H9 (cell line): ENCODE results near the gene CCDC74B. TPM values are rescaled to one million over a fixed set of nuclear protein-coding genes. Genes with fewer than 3 reads are reported as not detected.

Experiments used
- DNase-seq: peaks from one replicate; pipeline ENCODE4 v3.0.0-alpha.2; 2017
- H2AFZ ChIP-seq: one replicate; pipeline ENCODE4 v1.6.1; 2013; ENCODE audit warnings: mild to moderate bottlenecking, low read length, control low read depth, moderate library complexity
- H2AK5ac ChIP-seq: 2 replicates; pipeline ENCODE4 v1.6.1; 2013; ENCODE audit warnings: low read length, control low read depth, mixed read lengths; ENCODE audit not compliant: insufficient read length
- H2BK120ac ChIP-seq: one replicate; pipeline ENCODE4 v1.6.1; 2013; ENCODE audit warnings: low read depth, mild to moderate bottlenecking, low read length, control low read depth, inconsistent platforms; ENCODE audit not compliant: poor library complexity, severe bottlenecking
- H2BK12ac ChIP-seq: 2 replicates; pipeline ENCODE4 v1.6.1; 2013; ENCODE audit warnings: low read length, control low read depth, mixed read lengths, low read depth; ENCODE audit not compliant: insufficient read length
- H2BK15ac ChIP-seq: 2 replicates; pipeline ENCODE4 v1.6.1; 2013; ENCODE audit warnings: low read depth, low read length, control low read depth
- H2BK20ac ChIP-seq: one replicate; pipeline ENCODE4 v1.6.1; 2013; ENCODE audit warnings: low read depth, mild to moderate bottlenecking, low read length, control low read depth, inconsistent platforms; ENCODE audit not compliant: poor library complexity, severe bottlenecking
- H2BK5ac ChIP-seq: 2 replicates; pipeline ENCODE4 v1.6.1; 2013; ENCODE audit warnings: low read length, control low read depth, mixed read lengths; ENCODE audit not compliant: insufficient read length
- H3K14ac ChIP-seq: 2 replicates; pipeline ENCODE4 v1.6.1; 2013; ENCODE audit warnings: low read length, control low read depth; ENCODE audit not compliant: insufficient read depth
- H3K18ac ChIP-seq: 2 replicates; pipeline ENCODE4 v1.6.1; 2013; ENCODE audit warnings: low read depth, mild to moderate bottlenecking, mixed read lengths, low read length, control low read depth; ENCODE audit not compliant: insufficient read length
- H3K23ac ChIP-seq: 2 replicates; pipeline ENCODE4 v1.6.1; 2013; ENCODE audit warnings: low read length, control low read depth, mixed read lengths, low read depth; ENCODE audit not compliant: insufficient read length
- H3K23me2 ChIP-seq: 2 replicates; pipeline ENCODE4 v1.6.1; 2013; ENCODE audit warnings: low read depth, mild to moderate bottlenecking, mixed read lengths, low read length, control low read depth; ENCODE audit not compliant: insufficient read length, poor library complexity, severe bottlenecking
- H3K27ac ChIP-seq: 2 replicates; pipeline ENCODE4 v1.5.1; 2013; ENCODE audit warnings: low read length, control low read depth, mixed read lengths, low read depth; ENCODE audit not compliant: insufficient read length
- H3K27me3 ChIP-seq: 2 replicates; pipeline ENCODE4 v1.6.1; 2013; ENCODE audit warnings: low read length, control low read depth, inconsistent platforms; ENCODE audit not compliant: insufficient read depth
- H3K4ac ChIP-seq: 2 replicates; pipeline ENCODE4 v1.6.1; 2013; ENCODE audit warnings: low read depth, mild to moderate bottlenecking, control low read depth, inconsistent platforms, low read length, moderate library complexity
- H3K4me1 ChIP-seq: 2 replicates; pipeline ENCODE4 v1.6.1; 2013; ENCODE audit warnings: low read length, control low read depth, inconsistent platforms; ENCODE audit not compliant: insufficient read depth
- H3K4me2 ChIP-seq: 2 replicates; pipeline ENCODE4 v1.6.1; 2013; ENCODE audit warnings: low read length, control low read depth, mixed read lengths; ENCODE audit not compliant: insufficient read length, insufficient read depth
- H3K56ac ChIP-seq: 2 replicates; pipeline ENCODE4 v1.6.1; 2013; ENCODE audit warnings: low read depth, mild to moderate bottlenecking, mixed read lengths, low read length, control low read depth; ENCODE audit not compliant: insufficient read length
- H3K79me1 ChIP-seq: 2 replicates; pipeline ENCODE4 v1.6.1; 2013; ENCODE audit warnings: low read depth, mild to moderate bottlenecking, moderate library complexity, low read length, control low read depth, inconsistent platforms; ENCODE audit not compliant: insufficient read depth, poor library complexity, severe bottlenecking
- H3K79me2 ChIP-seq: 2 replicates; pipeline ENCODE4 v1.6.1; 2013; ENCODE audit warnings: low read length, control low read depth, inconsistent platforms; ENCODE audit not compliant: insufficient read depth
- H3K9ac ChIP-seq: 2 replicates; pipeline ENCODE4 v1.6.1; 2013; ENCODE audit warnings: low read length, control low read depth, mixed read lengths; ENCODE audit not compliant: insufficient read length; ENCODE audit errors: extremely low read depth
- H3K9me3 ChIP-seq: one replicate; pipeline ENCODE4 v1.6.1; 2013; ENCODE audit warnings: low read depth, low read length, inconsistent platforms; ENCODE audit not compliant: control insufficient read depth
- H3T11ph ChIP-seq: one replicate; pipeline ENCODE4 v1.6.1; 2013; ENCODE audit warnings: mild to moderate bottlenecking, low read length, control low read depth, inconsistent platforms
- H4K20me1 ChIP-seq: one replicate; pipeline ENCODE4 v1.6.1; 2013; ENCODE audit not compliant: control insufficient read depth, insufficient read length, insufficient read depth
- H4K5ac ChIP-seq: 2 replicates; pipeline ENCODE4 v1.6.1; 2013; ENCODE audit warnings: low read depth, mild to moderate bottlenecking, mixed read lengths, low read length, control low read depth; ENCODE audit not compliant: insufficient read length
- H4K8ac ChIP-seq: replicated peaks from 2 replicates; pipeline ENCODE4 v1.6.1; 2013; ENCODE audit warnings: low read length, control low read depth, mixed read lengths, low read depth; ENCODE audit not compliant: insufficient read length
- H4K91ac ChIP-seq: 2 replicates; pipeline ENCODE4 v1.6.1; 2013; ENCODE audit warnings: low read depth, mild to moderate bottlenecking, moderate library complexity, mixed read lengths, low read length, control low read depth; ENCODE audit not compliant: insufficient read length
- H3K27ac Mint-ChIP-seq, 3 experiments: 2 replicates in 2 of 3; 3 replicates in 1 of 3; pipeline ENCODE4 v1.8.0; 2020 to 2021; ENCODE audit warnings: mixed read lengths in 3 of 3, mild to moderate bottlenecking in 1 of 3, moderate library complexity in 1 of 3
- H3K27me3 Mint-ChIP-seq: 2 replicates; pipeline ENCODE4 v1.8.0; 2021; ENCODE audit warnings: low read depth, mild to moderate bottlenecking, moderate library complexity, mixed read lengths
- H3K36me3 Mint-ChIP-seq, 3 experiments: 2 replicates in 2 of 3; 3 replicates in 1 of 3; pipeline ENCODE4 v1.8.0; 2020 to 2021; ENCODE audit warnings: low read depth in 3 of 3, mixed read lengths in 3 of 3; ENCODE audit not compliant: insufficient read depth in 1 of 3
- H3K4me1 Mint-ChIP-seq, 2 experiments: 2 replicates each; pipeline ENCODE4 v1.8.0; 2020; ENCODE audit warnings: mixed read lengths in 2 of 2
- H3K4me3 Mint-ChIP-seq, 2 experiments: 2 replicates in 1 of 2; 3 replicates in 1 of 2; pipeline ENCODE4 v1.8.0; 2020 to 2021; ENCODE audit warnings: mild to moderate bottlenecking in 2 of 2, mixed read lengths in 2 of 2, moderate library complexity in 1 of 2
- H3K9me3 Mint-ChIP-seq, 2 experiments: 2 replicates in 1 of 2; 3 replicates in 1 of 2; pipeline ENCODE4 v1.8.0; 2020; ENCODE audit warnings: mild to moderate bottlenecking in 2 of 2, mixed read lengths in 2 of 2, moderate library complexity in 1 of 2
- CTCF ChIP-seq: fragments of 200-600 bp; sonication (generic); conservative IDR thresholded peaks from 3 replicates; pipeline ENCODE4 v1.8.0; 2021; ENCODE audit warnings: antibody characterized with exemption, mild to moderate bottlenecking
- WGBS: extraction: QIAGEN DNeasy Blood & Tissue Kit; methylation state at CpG from one replicate; pipeline ENCODE4 v1.1.7; 2013; ENCODE audit warnings: missing lambda C conversion rate, low lambda C conversion rate, mixed read lengths; ENCODE audit not compliant: insufficient read length; ENCODE audit errors: extremely low coverage; 5-methylcytosine and 5-hydroxymethylcytosine counted together
- total RNA-seq: library from RNA; stranded (reverse); gene quantifications from 2 replicates; pipeline ENCODE4 v1.2.1, GENCODE V29; 2021

The CCDC74B gene
- total RNA-seq, 1 experiment from 2014 or later: 6.7 TPM

GRCh38 chr2:130165293-130166016 is 20.5 kb upstream of the CCDC74B start:
- Histone ChIP-seq H3K18ac (no peak overlapping the region), H3K14ac (no peak overlapping the region), H3K27ac (no peak overlapping the region), H2BK120ac (no peak overlapping the region), H3K4me2 (no peak overlapping the region), H3K9me3 (no peaks in the 10 kb centered on the region), H4K8ac (no peak overlapping the region), H2BK15ac (no peak overlapping the region), H2BK20ac (no peak overlapping the region), H2BK12ac (no peak overlapping the region), H3K79me2 (no peaks in the 10 kb centered on the region), H3K23me2 (no peaks in the 10 kb centered on the region), H2AK5ac (no peak overlapping the region), H3K4me1 (no peaks in the 10 kb centered on the region), H4K5ac (no peak overlapping the region), H3K23ac (no peak overlapping the region), H4K91ac (no peak overlapping the region), H3K9ac (no peak overlapping the region), H2BK5ac (no peak overlapping the region), H3K79me1 (no peaks in the 10 kb centered on the region), H2AFZ (no peak overlapping the region), H3K27me3 (no peaks in the 10 kb centered on the region), H3T11ph (no peak overlapping the region), H3K4ac (no peak overlapping the region), H3K56ac (no peak overlapping the region), H4K20me1 (no peaks in the 10 kb centered on the region)
- Mint-ChIP-seq H3K4me1 (peaks cover 0 to 6% of the 10 kb centered on the region in 2 experiments; a peak in 2 of 4 replicates), H3K4me3 (no peak overlapping the region), H3K36me3 (peaks cover 31 to 68% (median 68%) of the 10 kb centered on the region in 3 experiments; a peak in 6 of 7 replicates), H3K27me3 (no peaks in the 10 kb centered on the region; the same call in 1 of the 2 replicates), H3K27ac (no peak overlapping the region; a peak in 1 of 7 replicates), H3K9me3 (no peaks in the 10 kb centered on the region)
- DNase-seq: no peak
- no peak for TF ChIP-seq CTCF
- WGBS: no CpG with 5 or more reads among the region's 8 CpGs
